ENCODE measurements around the gene LIG4. TPM values are rescaled to one million over a fixed set of nuclear protein-coding genes. Genes with fewer than 3 reads are reported as not detected.

Gene LIG4
- total and polyA plus RNA-seq, 2 experiments from 2014 or later: 4.9 to 8.8 TPM

DNA sequence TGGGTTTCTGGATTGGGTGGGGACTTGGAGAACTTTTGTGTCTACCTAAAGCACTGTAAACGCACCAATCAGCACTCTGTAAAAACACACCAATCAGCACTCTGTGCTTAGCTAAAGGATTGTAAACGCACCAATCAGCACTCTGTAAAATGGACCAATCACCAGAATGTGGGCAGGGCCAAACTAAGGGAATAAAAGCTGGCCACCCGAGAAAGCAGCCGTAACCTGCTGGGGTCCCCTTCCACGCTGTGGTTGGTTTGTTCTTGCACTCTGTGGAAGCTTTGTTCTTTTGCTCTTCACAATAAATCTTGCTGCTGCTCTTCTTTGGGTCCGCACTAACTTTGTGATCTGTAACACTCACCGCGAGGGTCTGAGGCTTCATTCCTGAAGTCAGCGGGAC lies 37.3 kb downstream of the LIG4 start:
- DNase-seq: no peak
- in situ Hi-C loops (cut with MboI): no loop called here
- Histone ChIP-seq H3K4me3 (no peak overlapping the region), H3K9me3 (ENCODE audit: low read depth) (no peaks in the 10 kb centered on the region), H3K9ac (no peak overlapping the region), H2AFZ (no peak overlapping the region), H3K4me1 (ENCODE audit: insufficient read depth) (no peaks in the 10 kb centered on the region), H3F3A (ENCODE audit: insufficient read depth) (no peaks in the 10 kb centered on the region), H3K4me2 (ENCODE audit: unreplicated experiment) (no peak overlapping the region), H3K79me2 (ENCODE audit: insufficient read depth) (no peaks in the 10 kb centered on the region), H3K9me2 (ENCODE audit: insufficient read depth) (no peaks in the 10 kb centered on the region), H4K20me1 (ENCODE audit: insufficient read depth) (no peaks in the 10 kb centered on the region), H3K27me3 (replicated peaks; ENCODE audit: insufficient read depth) (0 out of 2 replicates have a peak, but pooled peaks cover 6% of the 10 kb centered on the region), H3K27ac (no peak overlapping the region), H3K36me3 (ENCODE audit: low read depth) (no peaks in the 10 kb centered on the region)
- WGBS, 2 experiments (ENCODE audit: low coverage in 1 of 2, low lambda C conversion rate in 2 of 2, missing lambda C conversion rate in 2 of 2): 55 to 67% methylated on average over 9 of the region's 9 CpGs
- no peak for TF ChIP-seq EZH2phosphoT487 (IDR thresholded peaks at IDR 0.05; ENCODE audit: insufficient read depth, low read depth)
- no peak for TF ChIP-seq EZH2 (IDR thresholded peaks at IDR 0.05; ENCODE audit: insufficient read depth, poor library complexity, severe bottlenecking)

DNA sequence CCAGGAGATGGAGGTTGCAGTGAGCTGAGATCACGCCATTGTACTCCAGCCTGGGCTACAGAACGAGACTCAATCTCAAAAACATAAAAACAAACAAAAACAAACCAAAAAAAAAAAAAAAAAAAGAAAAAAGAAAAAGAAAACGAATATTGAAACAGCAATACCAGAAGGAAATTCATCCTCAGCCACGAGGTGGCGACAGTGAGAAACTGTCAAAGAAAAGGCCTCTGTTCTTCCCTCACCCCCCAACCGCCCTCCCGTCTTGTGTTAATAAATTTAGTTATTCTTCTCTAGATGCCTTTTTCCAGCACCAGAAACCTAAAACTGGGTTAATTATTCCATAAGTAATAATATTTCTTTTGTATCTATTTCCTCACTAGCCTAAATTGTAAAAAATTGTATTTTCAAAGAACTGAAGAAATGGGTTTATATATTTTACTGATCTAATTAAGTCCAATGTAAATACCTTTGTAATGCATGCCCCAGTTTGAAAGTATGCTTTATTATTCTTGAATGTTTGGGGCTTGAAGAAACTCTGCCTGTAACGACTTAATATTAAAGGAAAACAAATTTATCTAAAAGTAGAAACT lies 38.6 kb downstream of the LIG4 start:
- TF ChIP-seq EZH2 (IDR thresholded peaks at IDR 0.05; ENCODE audit: insufficient read depth, poor library complexity, severe bottlenecking): no peak
- TF ChIP-seq EZH2phosphoT487 (IDR thresholded peaks at IDR 0.05; ENCODE audit: insufficient read depth, low read depth): no peak
- Histone ChIP-seq H3K9me2 (ENCODE audit: insufficient read depth) (no peaks in the 10 kb centered on the region), H4K20me1 (ENCODE audit: insufficient read depth) (no peaks in the 10 kb centered on the region), H2AFZ (no peak overlapping the region), H3K9ac (no peak overlapping the region), H3K4me1 (ENCODE audit: insufficient read depth) (no peaks in the 10 kb centered on the region), H3K4me2 (ENCODE audit: unreplicated experiment) (no peak overlapping the region), H3K4me3 (no peak overlapping the region), H3K9me3 (ENCODE audit: low read depth) (no peaks in the 10 kb centered on the region), H3K27ac (no peak overlapping the region), H3K36me3 (ENCODE audit: low read depth) (no peaks in the 10 kb centered on the region), H3K79me2 (ENCODE audit: insufficient read depth) (no peaks in the 10 kb centered on the region), H3F3A (ENCODE audit: insufficient read depth) (no peaks in the 10 kb centered on the region), H3K27me3 (replicated peaks; ENCODE audit: insufficient read depth) (no peaks in the 10 kb centered on the region)
- WGBS, 2 experiments (ENCODE audit: low coverage in 1 of 2, low lambda C conversion rate in 2 of 2, missing lambda C conversion rate in 2 of 2): 26 to 29% methylated on average over 8 of the region's 8 CpGs
- DNase-seq: peak; percentile 51
- in situ Hi-C loops (cut with MboI): no loop called here

- in situ Hi-C loops (cut with MboI): loop anchor here (10.0 kb wide), 1 partner anchor 964 kb away; no protein-coding TSS in a partner anchor
- Histone ChIP-seq H3K4me1 (ENCODE audit: insufficient read depth) (no peaks in the 10 kb centered on the region), H3K9me2 (ENCODE audit: insufficient read depth) (no peaks in the 10 kb centered on the region), H3K9ac (no peak overlapping the region), H3K36me3 (ENCODE audit: low read depth) (no peaks in the 10 kb centered on the region), H3F3A (ENCODE audit: insufficient read depth) (no peaks in the 10 kb centered on the region), H3K9me3 (ENCODE audit: low read depth) (no peaks in the 10 kb centered on the region), H3K27me3 (replicated peaks; ENCODE audit: insufficient read depth) (no peaks in the 10 kb centered on the region), H2AFZ (no peak overlapping the region), H3K4me2 (ENCODE audit: unreplicated experiment) (no peak overlapping the region), H4K20me1 (ENCODE audit: insufficient read depth) (no peaks in the 10 kb centered on the region), H3K27ac (no peak overlapping the region), H3K79me2 (ENCODE audit: insufficient read depth) (no peaks in the 10 kb centered on the region), H3K4me3 (no peak overlapping the region)
- TF ChIP-seq EZH2phosphoT487 (IDR thresholded peaks at IDR 0.05; ENCODE audit: insufficient read depth, low read depth): no peak
- no peak for TF ChIP-seq EZH2 (IDR thresholded peaks at IDR 0.05; ENCODE audit: insufficient read depth, poor library complexity, severe bottlenecking)
- WGBS, 2 experiments (ENCODE audit: low coverage in 1 of 2, low lambda C conversion rate in 2 of 2, missing lambda C conversion rate in 2 of 2): 31 to 32% methylated on average over 3 of the region's 3 CpGs
- DNase-seq: no peak
Observed at GRCh38 chr13:108168929-108169328, 46.4 kb downstream of the LIG4 start.

- DNase-seq: no peak
- H3K9ac ChIP-seq: no peak overlapping the region
- no peaks in the 10 kb centered on the region for H3F3A ChIP-seq (ENCODE audit: insufficient read depth)
- no peak overlapping the region for H3K4me2 ChIP-seq (ENCODE audit: unreplicated experiment)
- WGBS, 2 experiments (ENCODE audit: low coverage in 1 of 2, low lambda C conversion rate in 2 of 2, missing lambda C conversion rate in 2 of 2): 33 to 40% methylated on average over 3 of the region's 3 CpGs
- H3K27ac ChIP-seq: no peak overlapping the region
- H2AFZ ChIP-seq: 0 out of 2 replicates have a peak overlapping the region, but pooled peaks have one; percentile 6
- in situ Hi-C loops (cut with MboI): loop anchor here (10.0 kb wide), 1 partner anchor 961 kb away; no protein-coding TSS in a partner anchor
- no peak overlapping the region for H3K4me3 ChIP-seq
- no peaks in the 10 kb centered on the region for H4K20me1 ChIP-seq (ENCODE audit: insufficient read depth)
- H3K36me3 ChIP-seq (ENCODE audit: low read depth): no peaks in the 10 kb centered on the region
- H3K27me3 ChIP-seq (replicated peaks; ENCODE audit: insufficient read depth): no peaks in the 10 kb centered on the region
- H3K9me2 ChIP-seq (ENCODE audit: insufficient read depth): no peaks in the 10 kb centered on the region
- H3K79me2 ChIP-seq (ENCODE audit: insufficient read depth): no peaks in the 10 kb centered on the region
- TF ChIP-seq EZH2 (IDR thresholded peaks at IDR 0.05; ENCODE audit: insufficient read depth, poor library complexity, severe bottlenecking): no peak
- TF ChIP-seq EZH2phosphoT487 (IDR thresholded peaks at IDR 0.05; ENCODE audit: insufficient read depth, low read depth): no peak
- H3K4me1 ChIP-seq (ENCODE audit: insufficient read depth): no peaks in the 10 kb centered on the region
- no peaks in the 10 kb centered on the region for H3K9me3 ChIP-seq (ENCODE audit: low read depth)
Observed at GRCh38 chr13:108166078-108166477, 49.3 kb downstream of the LIG4 start.

All from GM23248 (cell line).